IMR-90 (cell line): ENCODE results near the gene RAB3IL1. TPM values are rescaled to one million over a fixed set of nuclear protein-coding genes. Genes with fewer than 3 reads are reported as not detected.

ENCODE experiments used
- ATAC-seq: fragments of 200-7000 bp; cut with Tn5 transposase; 2 replicates; pipeline ENCODE4 v1.9.1; 2020; ENCODE audit warnings: low read depth, mild to moderate bottlenecking, moderate library complexity
- BruUV-seq: library from RNA; stranded (reverse); fragments of 400-500 nt; replicated peaks from 2 replicates; lab custom pipeline; 2021; lab: Mats Ljungman, UMichigan
- CTCF ChIA-PET: fragments of 300-600 bp; formaldehyde crosslinking; extraction: SDS; loops from one replicate; lab custom pipeline; 2021; ENCODE audit warnings: antibody characterized with exemption; lab: Yijun Ruan, JAX
- POLR2A ChIA-PET: fragments of 300-600 bp; sonication (Branson Sonifier 250); formaldehyde crosslinking; loops from one replicate; lab custom pipeline; 2022; ENCODE audit warnings: antibody characterized with exemption; ENCODE audit not compliant: unreplicated experiment; lab: Charles Lee
- DNase-seq: peaks from one replicate; pipeline ENCODE4 v3.0.0; 2013
- H2AFZ ChIP-seq: replicated peaks from 2 replicates; pipeline ENCODE3; 2013; ENCODE audit warnings: low read length, mild to moderate bottlenecking; ENCODE audit not compliant: poor library complexity
- H2AK5ac ChIP-seq: 2 replicates; pipeline ENCODE4 v1.6.1; 2013; ENCODE audit warnings: low read depth, low read length, inconsistent platforms
- H2AK9ac ChIP-seq: replicated peaks from 2 replicates; pipeline ENCODE3; 2013; ENCODE audit warnings: mild to moderate bottlenecking, low read depth, low read length, moderate library complexity; ENCODE audit not compliant: poor library complexity
- H2BK120ac ChIP-seq: 2 replicates; pipeline ENCODE4 v1.6.1; 2013; ENCODE audit warnings: low read depth, low read length, inconsistent platforms
- H2BK15ac ChIP-seq: 3 replicates; pipeline ENCODE4 v1.6.1; 2013; ENCODE audit warnings: low read depth, low read length, inconsistent platforms
- H2BK20ac ChIP-seq: 2 replicates; pipeline ENCODE4 v1.6.1; 2013; ENCODE audit warnings: low read depth, mild to moderate bottlenecking, inconsistent platforms, low read length, moderate library complexity
- H2BK5ac ChIP-seq: 2 replicates; pipeline ENCODE4 v1.6.1; 2013; ENCODE audit warnings: mild to moderate bottlenecking, low read depth, low read length, inconsistent platforms; ENCODE audit not compliant: poor library complexity, severe bottlenecking
- H3K14ac ChIP-seq: replicated peaks from 2 replicates; pipeline ENCODE4 v1.6.1; 2013; ENCODE audit warnings: low read depth, low read length, inconsistent platforms
- H3K18ac ChIP-seq: 2 replicates; pipeline ENCODE4 v1.6.1; 2013; ENCODE audit warnings: low read depth, low read length, control low read depth
- H3K23ac ChIP-seq: 2 replicates; pipeline ENCODE4 v1.6.1; 2013; ENCODE audit warnings: low read depth, low read length, inconsistent platforms
- H3K27ac ChIP-seq: 2 replicates; pipeline ENCODE4 v1.5.1; 2013; ENCODE audit warnings: mild to moderate bottlenecking, control low read depth, low read length; ENCODE audit not compliant: insufficient read depth
- H3K27me3 ChIP-seq: 2 replicates; pipeline ENCODE4 v1.6.1; 2013; ENCODE audit warnings: low read length; ENCODE audit not compliant: control insufficient read depth, insufficient read depth
- H3K36me3 ChIP-seq: 2 replicates; pipeline ENCODE4 v1.6.1; 2013; ENCODE audit warnings: low read length, mixed read lengths; ENCODE audit not compliant: control insufficient read depth, insufficient read depth
- H3K4ac ChIP-seq: 2 replicates; pipeline ENCODE4 v1.6.1; 2013; ENCODE audit warnings: low read depth, low read length, inconsistent platforms
- H3K4me1 ChIP-seq: 2 replicates; pipeline ENCODE4 v1.6.1; 2013; ENCODE audit warnings: low read length, mixed read lengths; ENCODE audit not compliant: control insufficient read depth, insufficient read depth
- H3K4me2 ChIP-seq: 2 replicates; pipeline ENCODE4 v1.6.1; 2013; ENCODE audit warnings: low read depth, mild to moderate bottlenecking, control low read depth, low read length, moderate library complexity
- H3K4me3 ChIP-seq: 2 replicates; pipeline ENCODE4 v1.5.1; 2013; ENCODE audit warnings: low read depth, mild to moderate bottlenecking, control low read depth, low read length, moderate library complexity; ENCODE audit not compliant: insufficient read depth
- H3K56ac ChIP-seq: 2 replicates; pipeline ENCODE4 v1.6.1; 2013; ENCODE audit warnings: low read length, inconsistent platforms; ENCODE audit not compliant: insufficient read depth; ENCODE audit errors: extremely low read depth
- H3K79me1 ChIP-seq, 2 experiments: 2 replicates each; pipeline ENCODE4 v1.6.1; 2013; ENCODE audit warnings: low read length in 2 of 2, inconsistent platforms in 1 of 2, low read depth in 1 of 2
- H3K9ac ChIP-seq: 2 replicates; pipeline ENCODE4 v1.6.1; 2013; ENCODE audit warnings: low read depth, low read length, control low read depth
- H3K9me1 ChIP-seq: 2 replicates; pipeline ENCODE4 v1.6.1; 2013; ENCODE audit warnings: low read length, inconsistent platforms; ENCODE audit not compliant: insufficient read depth
- H3K9me3 ChIP-seq: 2 replicates; pipeline ENCODE4 v1.6.1; 2013; ENCODE audit warnings: low read length; ENCODE audit not compliant: control insufficient read depth, insufficient read depth
- H4K20me1 ChIP-seq: 2 replicates; pipeline ENCODE4 v1.6.1; 2013; ENCODE audit warnings: low read length, inconsistent platforms; ENCODE audit not compliant: insufficient read depth
- H4K5ac ChIP-seq: 2 replicates; pipeline ENCODE4 v1.6.1; 2013; ENCODE audit warnings: mild to moderate bottlenecking, low read depth, low read length, control low read depth
- H4K8ac ChIP-seq, 2 experiments: 2 replicates each; pipeline ENCODE4 v1.6.1; 2013; ENCODE audit warnings: low read depth in 2 of 2, low read length in 2 of 2, control low read depth in 1 of 2, inconsistent platforms in 1 of 2
- H4K91ac ChIP-seq: 2 replicates; pipeline ENCODE4 v1.6.1; 2013; ENCODE audit warnings: low read depth, low read length, inconsistent platforms; ENCODE audit not compliant: insufficient read depth
- FOS ChIP-seq: fragments of 150-350 bp; IDR thresholded peaks from 2 replicates; pipeline ENCODE4 v1.6.1; 2016; ENCODE audit warnings: low read depth, low read length
- MAFK ChIP-seq: IDR thresholded peaks from 2 replicates; pipeline ENCODE4 v1.6.1; 2012; ENCODE audit warnings: low read depth, low read length, improper control_type of control experiment
- MAZ ChIP-seq: IDR thresholded peaks from 2 replicates; pipeline ENCODE4 v1.6.1; 2012; ENCODE audit warnings: low read depth, mild to moderate bottlenecking, low read length, improper control_type of control experiment, moderate library complexity, borderline replicate concordance
- MXI1 ChIP-seq: IDR thresholded peaks from 2 replicates; pipeline ENCODE4 v1.6.1; 2012; ENCODE audit warnings: low read depth, mild to moderate bottlenecking, low read length, moderate library complexity, borderline replicate concordance
- POLR2A ChIP-seq: IDR thresholded peaks from 2 replicates; pipeline ENCODE4 v1.6.1; 2012; ENCODE audit warnings: mild to moderate bottlenecking, low read depth, low read length
- RAD21 ChIP-seq: IDR thresholded peaks from 2 replicates; pipeline ENCODE4 v1.6.1; 2012; ENCODE audit warnings: low read length, improper control_type of control experiment
- SMC3 ChIP-seq: fragments of 150-350 bp; IDR thresholded peaks from 2 replicates; pipeline ENCODE4 v1.6.1; 2016; ENCODE audit warnings: low read depth, mild to moderate bottlenecking, antibody characterized with exemption, low read length, moderate library complexity
- WGBS, 2 experiments: methylation state at CpG; one replicate each; pipeline versions ENCODE4 v1.1.5 to v1.1.7; 2013; ENCODE audit warnings: missing lambda C conversion rate in 2 of 2; ENCODE audit not compliant: insufficient read length in 1 of 2; ENCODE audit errors: extremely low coverage in 2 of 2; 5-methylcytosine and 5-hydroxymethylcytosine counted together
- dilution Hi-C: fragments of 300-500 bp; cut with HindIII; formaldehyde crosslinking; loops from one replicate; pipeline ENCODE4 v1.14.3; 2018; ENCODE audit warnings: low sequenced_read_pairs; ENCODE audit not compliant: unreplicated experiment
- in situ Hi-C: fragments of 300-500 bp; cut with MboI; formaldehyde crosslinking; loops from 3 replicates; pipeline ENCODE4 v1.14.3; 2019; ENCODE audit warnings: low sequenced_read_pairs, inconsistent platforms, mixed read lengths
- intact Hi-C: fragments of 100-400 bp; cut with micrococcal nuclease; formaldehyde crosslinking; loops from 2 replicates; pipeline ENCODE4 v1.10.0; 2022
- polyA plus RNA-seq, 3 experiments: library from polyadenylated mRNA; depleted of rRNA; stranded (reverse); fragments of >200 nt; gene quantifications; 2 replicates each; pipeline ENCODE4 v1.2.3, GENCODE V29; 2012; ENCODE audit warnings: low replicate concordance in 1 of 3
- total RNA-seq: library from RNA; depleted of rRNA; stranded (reverse); fragments of >200 nt; gene quantifications from 2 replicates; pipeline ENCODE4 v1.2.3, GENCODE V29; 2012
- TF ChIP-seq, protein P1 (sequence below): fragments of 150-350 bp; IDR thresholded peaks from 2 replicates; pipeline ENCODE4 v1.6.1; 2017; ENCODE audit warnings: mild to moderate bottlenecking, antibody characterized with exemption, low read length, low read depth
- TF ChIP-seq, protein P2 (sequence below): conservative IDR thresholded peaks from 2 replicates; pipeline ENCODE4 v1.5.1; 2012; ENCODE audit warnings: mild to moderate bottlenecking, low read depth, low read length, improper control_type of control experiment

RAB3IL1 gene
- total and polyA plus RNA-seq, 2 of the 4 experiments (the other 2 are of a cell fraction), result 0.72 to 1.9 TPM

DNA sequence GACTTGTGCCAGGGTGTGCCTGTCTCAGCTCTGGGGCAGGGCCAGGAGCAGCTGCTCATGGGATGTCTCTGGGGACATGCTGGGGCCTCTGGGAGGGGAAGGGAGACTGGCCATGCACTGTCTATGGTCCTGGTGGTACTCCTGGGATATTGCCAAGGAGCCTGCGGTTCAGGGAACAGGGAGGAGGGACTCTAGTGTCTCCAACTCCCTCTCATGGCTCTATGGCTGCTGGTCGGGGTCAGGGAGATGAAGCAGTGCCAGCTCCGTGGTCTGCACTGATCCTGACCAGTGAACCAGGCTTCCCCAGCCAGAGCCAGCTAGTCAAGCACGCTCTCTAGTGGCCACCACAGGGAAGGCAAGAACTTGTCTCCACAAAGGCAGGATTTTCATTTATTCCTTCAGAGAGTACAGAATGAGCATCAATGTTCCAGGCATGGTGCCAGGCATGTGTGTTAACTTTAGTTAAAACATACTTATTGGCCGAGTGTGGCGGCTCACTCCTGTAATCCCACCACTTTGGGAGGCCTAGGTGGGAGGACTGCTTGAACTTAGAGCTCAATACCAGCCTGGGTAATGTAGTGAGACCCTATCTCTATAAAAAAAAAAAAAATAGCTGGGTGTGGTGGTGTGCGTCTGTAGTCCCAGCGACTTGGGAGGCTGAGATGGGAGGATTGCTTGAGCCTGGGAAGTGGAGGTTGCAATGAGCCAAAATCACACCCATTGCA, 30.3 kb upstream of the RAB3IL1 start:
- H3K4me2 ChIP-seq, result no peak overlapping the region
- H3K9me1 ChIP-seq, result peaks cover 11% of the 10 kb centered on the region
- H3K36me3 ChIP-seq, result no peaks in the 10 kb centered on the region
- in situ Hi-C loops (loop anchor here (5.0 kb wide), 1 partner anchor 50 kb away; no protein-coding TSS in a partner anchor), dilution Hi-C loops (no loop called here), intact Hi-C loops (loop anchor here (1.0 kb wide), 5 partner anchors 48 to 161 kb away; no protein-coding TSS in a partner anchor)
- H3K23ac ChIP-seq, result no peak overlapping the region
- peak overlapping the region; percentile 40; the same call in 1 of the 2 replicates for H2BK120ac ChIP-seq
- peaks cover 0 to 6% of the 10 kb centered on the region in 2 experiments; a peak in 1 of 4 replicates for H3K79me1 ChIP-seq
- H3K27me3 ChIP-seq, result peaks cover 2% of the 10 kb centered on the region
- H4K20me1 ChIP-seq, result no peaks in the 10 kb centered on the region
- no peak overlapping the region for H2BK5ac ChIP-seq
- H3K9ac ChIP-seq, result no peak overlapping the region
- no TSS peak for BruUV-seq
- WGBS, 2 experiments, result 8% methylated on average over 2 of the region's 8 CpGs; no CpG with 5 or more reads in 1 of the 2 experiments
- H3K27ac ChIP-seq, result no peak overlapping the region
- POLR2A ChIA-PET, result no interaction called here
- no peak overlapping the region for H3K18ac ChIP-seq
- H4K8ac ChIP-seq, result no peak overlapping the region
- CTCF ChIA-PET, result interaction anchor here (0.6 to 3.1 kb wide), 17 partner anchors 10 to 151 kb away, joined by 3 to 52 read pairs (median 4); partner anchors contain the start of gene FTH1
- no peak overlapping the region for H4K91ac ChIP-seq
- no peaks in the 10 kb centered on the region for H3K9me3 ChIP-seq
- peak; percentile 88 for DNase-seq
- H2AK5ac ChIP-seq, result no peak overlapping the region
- H3K4ac ChIP-seq, result no peak overlapping the region
- H4K5ac ChIP-seq, result no peak overlapping the region
- 0 out of 2 replicates have a peak, but pooled peaks have one; percentile 46 for TF ChIP-seq POLR2A
- TF ChIP-seq, protein P1, sequence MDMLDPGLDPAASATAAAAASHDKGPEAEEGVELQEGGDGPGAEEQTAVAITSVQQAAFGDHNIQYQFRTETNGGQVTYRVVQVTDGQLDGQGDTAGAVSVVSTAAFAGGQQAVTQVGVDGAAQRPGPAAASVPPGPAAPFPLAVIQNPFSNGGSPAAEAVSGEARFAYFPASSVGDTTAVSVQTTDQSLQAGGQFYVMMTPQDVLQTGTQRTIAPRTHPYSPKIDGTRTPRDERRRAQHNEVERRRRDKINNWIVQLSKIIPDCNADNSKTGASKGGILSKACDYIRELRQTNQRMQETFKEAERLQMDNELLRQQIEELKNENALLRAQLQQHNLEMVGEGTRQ, result no peak
- TF ChIP-seq FOS, result no peak
- no peak for TF ChIP-seq MXI1
- peak; percentile 99 for TF ChIP-seq RAD21
- TF ChIP-seq MAZ, result 0 out of 2 replicates have a peak, but pooled peaks have one; percentile 25
- TF ChIP-seq, protein P2, sequence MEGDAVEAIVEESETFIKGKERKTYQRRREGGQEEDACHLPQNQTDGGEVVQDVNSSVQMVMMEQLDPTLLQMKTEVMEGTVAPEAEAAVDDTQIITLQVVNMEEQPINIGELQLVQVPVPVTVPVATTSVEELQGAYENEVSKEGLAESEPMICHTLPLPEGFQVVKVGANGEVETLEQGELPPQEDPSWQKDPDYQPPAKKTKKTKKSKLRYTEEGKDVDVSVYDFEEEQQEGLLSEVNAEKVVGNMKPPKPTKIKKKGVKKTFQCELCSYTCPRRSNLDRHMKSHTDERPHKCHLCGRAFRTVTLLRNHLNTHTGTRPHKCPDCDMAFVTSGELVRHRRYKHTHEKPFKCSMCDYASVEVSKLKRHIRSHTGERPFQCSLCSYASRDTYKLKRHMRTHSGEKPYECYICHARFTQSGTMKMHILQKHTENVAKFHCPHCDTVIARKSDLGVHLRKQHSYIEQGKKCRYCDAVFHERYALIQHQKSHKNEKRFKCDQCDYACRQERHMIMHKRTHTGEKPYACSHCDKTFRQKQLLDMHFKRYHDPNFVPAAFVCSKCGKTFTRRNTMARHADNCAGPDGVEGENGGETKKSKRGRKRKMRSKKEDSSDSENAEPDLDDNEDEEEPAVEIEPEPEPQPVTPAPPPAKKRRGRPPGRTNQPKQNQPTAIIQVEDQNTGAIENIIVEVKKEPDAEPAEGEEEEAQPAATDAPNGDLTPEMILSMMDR, result peak; percentile 98
- no peak for TF ChIP-seq MAFK
- peak; percentile 96 for TF ChIP-seq SMC3
- no peak overlapping the region for H3K4me3 ChIP-seq
- no peak overlapping the region for H3K56ac ChIP-seq
- H2BK15ac ChIP-seq, result no peak overlapping the region
- peak; percentile 85 for ATAC-seq
- no peak overlapping the region for H2AK9ac ChIP-seq
- peak overlapping the region; percentile 84 for H2AFZ ChIP-seq
- H2BK20ac ChIP-seq, result no peak overlapping the region
- H3K4me1 ChIP-seq, result peaks cover 8% of the 10 kb centered on the region; the same call in 1 of the 2 replicates
- H3K14ac ChIP-seq, result no peak overlapping the region
